ENCODE data around the gene SAP25. TPM values are rescaled to one million over a fixed set of nuclear protein-coding genes. Genes with fewer than 3 reads are reported as not detected.
A peak's percentile ranks its signal among the peaks of the same experiment; 100 is the strongest.
"Not testable (repeated sequence)": the region's sequence is repeated elsewhere in the genome, so short reads cannot be mapped to it uniquely, and the experiment has no call there.

Gene SAP25
- total RNA-seq, 3 donors from 2014 or later, result 2.8 to 4.3 (median 3.5) TPM

GRCh38 chr7:100567031-100567730 is 6.5 kb downstream of the SAP25 start:
- ATAC-seq (no peak), DNase-seq (peak in 2 of 3 donors; percentile 36 to 45)
- TF ChIP-seq CTCF (IDR thresholded peaks at IDR 0.05), result no peak
- Histone ChIP-seq H3K36me3 (ENCODE audit: low read depth) (no peaks in the 10 kb centered on the region), H3K9me3 (no peaks in the 10 kb centered on the region), H3K4me3 (no peak overlapping the region), H3K4me1 (ENCODE audit: low read depth) (peaks cover 32% of the 10 kb centered on the region)
- intact Hi-C loops (cut with DNase I, micrococcal nuclease), result no loop called here

- peak in 1 of 3 donors; percentile 41 for DNase-seq
- no peaks in the 10 kb centered on the region for H3K9me3 ChIP-seq
- no peak for ATAC-seq
- no peak for TF ChIP-seq CTCF (IDR thresholded peaks at IDR 0.05)
- intact Hi-C loops (cut with DNase I, micrococcal nuclease), result no loop called here
- no peak overlapping the region for H3K4me3 ChIP-seq
- no peaks in the 10 kb centered on the region for H3K36me3 ChIP-seq (ENCODE audit: low read depth)
- H3K4me1 ChIP-seq (ENCODE audit: low read depth), result peaks cover 32% of the 10 kb centered on the region
These were observed 7.6 kb downstream of the SAP25 start for GRCh38 chr7:100566018-100566531.

GRCh38 chr7:100565133-100565571 is 8.5 kb downstream of the SAP25 start:
- Histone ChIP-seq H3K9me3 (no peaks in the 10 kb centered on the region), H3K36me3 (ENCODE audit: low read depth) (no peaks in the 10 kb centered on the region), H3K4me1 (ENCODE audit: low read depth) (peaks cover 26% of the 10 kb centered on the region), H3K4me3 (no peak overlapping the region)
- no peak for ATAC-seq
- no peak for TF ChIP-seq CTCF (IDR thresholded peaks at IDR 0.05)
- intact Hi-C loops (cut with DNase I, micrococcal nuclease), result no loop called here
- DNase-seq, result peak in 1 of 3 donors; percentile 43

DNA sequence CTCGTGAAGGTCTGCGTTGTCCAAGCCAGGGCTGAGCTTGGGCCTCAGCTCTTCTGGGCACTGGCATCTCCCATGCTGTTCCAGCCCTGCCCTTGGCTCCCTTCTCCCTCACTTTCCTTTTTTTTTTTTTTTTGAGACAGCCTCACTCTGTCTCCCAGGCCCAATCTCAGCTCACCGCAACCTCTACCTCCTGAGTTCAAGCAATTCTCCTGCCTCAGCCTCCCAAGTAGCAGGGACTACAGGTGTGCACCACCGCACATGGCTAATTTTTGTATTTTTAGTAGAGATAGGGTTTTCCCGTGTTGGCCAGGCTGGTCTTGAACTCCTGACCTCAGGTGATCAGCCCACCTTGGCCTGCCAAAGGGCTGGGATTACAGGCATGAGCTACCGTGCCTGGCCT is 9.3 kb downstream of the SAP25 start:
- DNase-seq; H3K36me3 ChIP-seq (ENCODE audit: low read depth); H3K4me3 ChIP-seq; H3K9me3 ChIP-seq; ATAC-seq: not testable (repeated sequence)
- intact Hi-C loops (cut with DNase I, micrococcal nuclease), result loop anchor here in 1 of 2 donors (5.0 kb wide), 1 partner anchor 102 kb away; the partner anchor contains the start of gene SPACDR
- H3K4me1 ChIP-seq (ENCODE audit: low read depth), result peaks cover 19% of the 10 kb centered on the region

DNA sequence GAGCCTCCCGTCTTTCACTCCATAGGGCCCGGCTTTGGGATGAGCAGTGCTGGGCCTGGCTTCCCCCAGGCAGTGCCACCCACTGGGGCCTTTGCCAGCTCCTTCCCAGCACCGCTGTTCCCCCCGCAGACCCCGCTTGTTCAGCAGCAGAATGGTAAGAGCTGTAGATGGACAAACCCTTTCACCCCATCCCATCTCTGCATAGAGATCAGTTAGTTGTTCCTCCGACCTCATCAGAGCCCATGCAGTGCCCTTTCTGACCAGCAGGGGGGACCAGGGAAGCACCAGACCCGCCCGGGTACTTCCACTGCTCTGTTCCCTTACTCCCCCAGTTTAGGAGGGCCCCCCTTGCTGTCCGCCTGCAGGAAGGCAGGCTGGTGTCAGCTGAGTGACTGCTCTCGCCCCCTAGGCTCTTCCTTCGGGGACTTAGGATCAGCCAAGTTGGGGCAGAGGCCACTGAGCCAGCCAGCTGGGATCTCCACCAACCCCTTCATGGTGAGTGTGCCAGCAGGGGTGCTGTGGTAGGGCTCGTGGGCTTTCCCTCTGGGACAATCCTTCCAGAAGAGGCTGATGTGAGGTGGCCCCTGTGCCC is 9.8 kb downstream of the SAP25 start:
- no peaks in the 10 kb centered on the region for H3K9me3 ChIP-seq
- TF ChIP-seq CTCF (IDR thresholded peaks at IDR 0.05), result peak; percentile 86
- DNase-seq, result peak; percentile 80 to 93 (median 87)
- no peaks in the 10 kb centered on the region for H3K36me3 ChIP-seq (ENCODE audit: low read depth)
- intact Hi-C loops (cut with DNase I, micrococcal nuclease), result loop anchor here in 1 of 2 donors (5.0 kb wide), 1 partner anchor 102 kb away; the partner anchor contains the start of gene SPACDR
- no peak overlapping the region for H3K4me3 ChIP-seq
- ATAC-seq, result peak; percentile 68
- peaks cover 14% of the 10 kb centered on the region for H3K4me1 ChIP-seq (ENCODE audit: low read depth)

- no peak for TF ChIP-seq CTCF (IDR thresholded peaks at IDR 0.05)
- Histone ChIP-seq H3K9me3 (no peaks in the 10 kb centered on the region), H3K4me1 (ENCODE audit: low read depth) (peaks cover 6% of the 10 kb centered on the region), H3K4me3 (no peak overlapping the region), H3K36me3 (ENCODE audit: low read depth) (no peaks in the 10 kb centered on the region)
- intact Hi-C loops (cut with DNase I, micrococcal nuclease), result loop anchor here in 1 of 2 donors (5.0 kb wide), 1 partner anchor 101 kb away; the partner anchor contains the start of gene SPACDR
- ATAC-seq, result no peak
- no peak for DNase-seq
These were observed 10.6 kb downstream of the SAP25 start for GRCh38 chr7:100563100-100563564.
